ENCODE data around the gene SCFD2.
A peak's percentile ranks its signal among the peaks of the same experiment; 100 is the strongest.

SCFD2 gene

GRCh38 chr4:53019485-53020382 lies 346.1 kb downstream of the SCFD2 start:
- peak; percentile 64 for DNase-seq (ENCODE audit: low read depth)
- TF ChIP-seq CTCF (conservative IDR thresholded peaks at IDR 0.05; ENCODE audit: low read depth, low read length): no peak
- no peak overlapping the region for H3K4me3 ChIP-seq (ENCODE audit: low read length)

- no peak for DNase-seq (ENCODE audit: low read depth)
- TF ChIP-seq CTCF (conservative IDR thresholded peaks at IDR 0.05; ENCODE audit: low read depth, low read length): no peak
Measured at GRCh38 chr4:53018471-53018870, 347.4 kb downstream of the SCFD2 start.

GRCh38 chr4:53016099-53016820 lies 349.6 kb downstream of the SCFD2 start:
- H3K4me3 ChIP-seq (ENCODE audit: low read length): no peak overlapping the region
- no peak for TF ChIP-seq CTCF (conservative IDR thresholded peaks at IDR 0.05; ENCODE audit: low read depth, low read length)
- no peak for DNase-seq (ENCODE audit: low read depth)

More at GRCh38 chr4:53018471-53018870, 347.4 kb downstream of the SCFD2 start:
- no peak overlapping the region for H3K4me3 ChIP-seq (ENCODE audit: low read length)

- no peak for DNase-seq (ENCODE audit: low read depth)
- no peak overlapping the region for H3K4me3 ChIP-seq (ENCODE audit: low read length)
- TF ChIP-seq CTCF (conservative IDR thresholded peaks at IDR 0.05; ENCODE audit: low read depth, low read length): peak; percentile 78
Measured at GRCh38 chr4:53015681-53016080, 350.2 kb downstream of the SCFD2 start.

GRCh38 chr4:53014881-53015280 lies 351.0 kb downstream of the SCFD2 start:
- DNase-seq (ENCODE audit: low read depth): no peak
- TF ChIP-seq CTCF (conservative IDR thresholded peaks at IDR 0.05; ENCODE audit: low read depth, low read length): no peak
- H3K4me3 ChIP-seq (ENCODE audit: low read length): no peak overlapping the region

- H3K4me3 ChIP-seq (ENCODE audit: low read length): no peak overlapping the region
- no peak for TF ChIP-seq CTCF (conservative IDR thresholded peaks at IDR 0.05; ENCODE audit: low read depth, low read length)
- no peak for DNase-seq (ENCODE audit: low read depth)
Measured at GRCh38 chr4:53013873-53014775, 351.7 kb downstream of the SCFD2 start.

Measured in retinal pigment epithelial cell (primary cell).